Keratinocyte (primary cell): ENCODE data around the gene STIMATE. TPM values are rescaled to one million over a fixed set of nuclear protein-coding genes. Genes with fewer than 3 reads are reported as not detected.

ENCODE experiments used
- DNase-seq: peaks from one replicate; pipeline ENCODE4 v3.0.0-alpha.2; 2011; ENCODE audit warnings: low read depth, missing footprints, low spot score
- FAIRE-seq: peaks from 2 replicates; lab custom pipeline; 2011; peaks lifted over from hg19 to GRCh38; lab: Jason Lieb, UNC
- H2AFZ ChIP-seq: 2 replicates; pipeline ENCODE4 v1.6.0; 2012; ENCODE audit warnings: low read length, control low read depth, inconsistent platforms; ENCODE audit not compliant: control insufficient read depth
- H3K27ac ChIP-seq: 2 replicates; pipeline ENCODE4 v1.5.1; 2011; ENCODE audit warnings: low read length; ENCODE audit not compliant: control insufficient read depth, insufficient read depth
- H3K27me3 ChIP-seq: 3 replicates; pipeline ENCODE4 v1.6.0; 2011; ENCODE audit warnings: low read length; ENCODE audit not compliant: control insufficient read depth, insufficient read depth; ENCODE audit errors: extremely low read depth
- H3K36me3 ChIP-seq, 2 experiments: 2 replicates in 1 of 2; 3 replicates in 1 of 2; pipeline ENCODE4 v1.5.1; 2011; ENCODE audit warnings: low read length in 2 of 2, mild to moderate bottlenecking in 1 of 2; ENCODE audit not compliant: control insufficient read depth in 2 of 2, insufficient read depth in 2 of 2; ENCODE audit errors: extremely low read depth in 1 of 2
- H3K4me1 ChIP-seq: 3 replicates; pipeline ENCODE4 v1.5.1; 2011; ENCODE audit warnings: low read length; ENCODE audit not compliant: control insufficient read depth, insufficient read depth; ENCODE audit errors: extremely low read depth
- H3K4me2 ChIP-seq: 3 replicates; pipeline ENCODE4 v1.6.0; 2011; ENCODE audit warnings: low read depth, low read length; ENCODE audit not compliant: control insufficient read depth, insufficient read depth; ENCODE audit errors: extremely low read depth
- H3K4me3 ChIP-seq, 3 experiments: fragments of 200-600 bp in 1 of 3; sonication (generic) in 1 of 3; 2 replicates in 2 of 3; 3 replicates in 1 of 3; pipeline ENCODE4 v1.5.1; 2011 to 2016; ENCODE audit warnings: low read length in 3 of 3, mild to moderate bottlenecking in 3 of 3, control low read depth in 2 of 3, inconsistent platforms in 1 of 3, low read depth in 1 of 3, mixed read lengths in 1 of 3, mixed run types in 1 of 3, moderate library complexity in 1 of 3; ENCODE audit not compliant: control insufficient read depth in 2 of 3, insufficient read depth in 2 of 3; ENCODE audit errors: extremely low read depth in 1 of 3
- H3K79me2 ChIP-seq: 2 replicates; pipeline ENCODE4 v1.6.0; 2012; ENCODE audit warnings: low read length; ENCODE audit not compliant: control insufficient read depth, insufficient read depth
- H3K9ac ChIP-seq: 3 replicates; pipeline ENCODE4 v1.6.0; 2011; ENCODE audit warnings: low read length; ENCODE audit not compliant: control insufficient read depth, insufficient read depth; ENCODE audit errors: extremely low read depth
- H3K9me1 ChIP-seq: 3 replicates; pipeline ENCODE4 v1.6.0; 2011; ENCODE audit warnings: low read length; ENCODE audit not compliant: control insufficient read depth, insufficient read depth; ENCODE audit errors: extremely low read depth
- H3K9me3 ChIP-seq: 2 replicates; pipeline ENCODE4 v1.5.1; 2012; ENCODE audit warnings: low read depth, low read length; ENCODE audit not compliant: control insufficient read depth
- H4K20me1 ChIP-seq: 3 replicates; pipeline ENCODE4 v1.6.0; 2011; ENCODE audit warnings: low read length; ENCODE audit not compliant: control insufficient read depth, insufficient read depth; ENCODE audit errors: extremely low read depth
- CTCF ChIP-seq, 3 experiments: IDR thresholded peaks in 1 of 3; conservative IDR thresholded peaks in 1 of 3; optimal IDR thresholded peaks in 1 of 3; 2 replicates in 2 of 3; 3 replicates in 1 of 3; pipeline versions ENCODE3 to v1.5.1; 2011; ENCODE audit warnings: low read length in 3 of 3, mild to moderate bottlenecking in 3 of 3, moderate library complexity in 2 of 3, control low read depth in 1 of 3, inconsistent platforms in 1 of 3; ENCODE audit not compliant: insufficient read depth in 2 of 3; ENCODE audit errors: extremely low read depth in 1 of 3
- EZH2 ChIP-seq: IDR thresholded peaks from one replicate; pipeline ENCODE4 v1.6.1; 2012; ENCODE audit warnings: inconsistent platforms, mild to moderate bottlenecking, low read length, moderate library complexity
- dilution Hi-C: fragments of 300-500 bp; cut with MboI; formaldehyde crosslinking; loops from one replicate; pipeline ENCODE4 v1.7.0; 2020; ENCODE audit warnings: low sequenced_read_pairs; ENCODE audit not compliant: extremely low pct_ligation_motif_present
- polyA plus RNA-seq, 5 experiments: library from polyadenylated mRNA; depleted of rRNA in 3 of 5; stranded (reverse) in 3 of 5; stranded (forward) in 1 of 5; unstranded in 1 of 5; fragments of >200 nt; gene quantifications; 1 replicate in 1 of 5; 2 replicates in 3 of 5; 3 replicates in 1 of 5; pipeline versions ENCODE4 v1.2.1 to v1.2.3, GENCODE V29; 2011 to 2012; ENCODE audit warnings: missing spikeins in 2 of 5, low read depth in 1 of 5, low replicate concordance in 1 of 5

STIMATE gene
- polyA plus RNA-seq, 1 donor (not counting 4 experiments of a cell fraction or from before 2014, with no cell fraction given): 8.2 TPM

- Histone ChIP-seq H3K27me3 (no peaks in the 10 kb centered on the region), H3K9me3 (no peaks in the 10 kb centered on the region), H3K27ac (no peak overlapping the region), H3K79me2 (no peaks in the 10 kb centered on the region), H3K36me3 (peaks cover 0 to 6% of the 10 kb centered on the region in 2 experiments), H3K4me1 (no peaks in the 10 kb centered on the region), H3K4me3 (no peak overlapping the region), H4K20me1 (no peaks in the 10 kb centered on the region), H3K4me2 (no peak overlapping the region), H3K9me1 (no peaks in the 10 kb centered on the region), H3K9ac (no peak overlapping the region), H2AFZ (no peak overlapping the region)
- DNase-seq (no peak), FAIRE-seq (no peak)
- dilution Hi-C loops: no loop called here
- TF ChIP-seq EZH2 (no peak), CTCF (optimal IDR thresholded peaks at IDR 0.05 in 1 of 3, IDR thresholded peaks at IDR 0.05 in 1 of 3, conservative IDR thresholded peaks at IDR 0.05 in 1 of 3; ENCODE audit: extremely low read depth in 1 of 3, insufficient read depth in 2 of 3, low read length in 3 of 3) (no peak)
These were observed 53.5 kb downstream of the STIMATE start for GRCh38 chr3:52843881-52844280.

- Histone ChIP-seq H3K27ac (no peak overlapping the region), H3K4me3 (no peak overlapping the region), H3K79me2 (no peaks in the 10 kb centered on the region), H2AFZ (no peak overlapping the region), H3K4me2 (no peak overlapping the region), H4K20me1 (no peaks in the 10 kb centered on the region), H3K9ac (no peak overlapping the region), H3K36me3 (peaks cover 0 to 6% of the 10 kb centered on the region in 2 experiments), H3K27me3 (no peaks in the 10 kb centered on the region), H3K4me1 (no peaks in the 10 kb centered on the region), H3K9me3 (no peaks in the 10 kb centered on the region), H3K9me1 (no peaks in the 10 kb centered on the region)
- DNase-seq: no peak
- FAIRE-seq: no peak
- TF ChIP-seq EZH2: no peak
- no peak for TF ChIP-seq CTCF (optimal IDR thresholded peaks at IDR 0.05 in 1 of 3, IDR thresholded peaks at IDR 0.05 in 1 of 3, conservative IDR thresholded peaks at IDR 0.05 in 1 of 3; ENCODE audit: extremely low read depth in 1 of 3, insufficient read depth in 2 of 3, low read length in 3 of 3)
- dilution Hi-C loops: no loop called here
These were observed 54.1 kb downstream of the STIMATE start for GRCh38 chr3:52843108-52843865.
